ENCODE data around the gene DENND2C.
"Not testable (repeated sequence)": the region's sequence is repeated elsewhere in the genome, so short reads cannot be mapped to it uniquely, and the experiment has no call there.

The DENND2C gene

GRCh38 chr1:114607223-114607622 is 62.6 kb downstream of the DENND2C start:
- no peak for DNase-seq (ENCODE audit: low read depth)

- no peak for DNase-seq (ENCODE audit: low read depth)
These were observed 71.9 kb downstream of the DENND2C start for GRCh38 chr1:114597949-114598348.

- no peak for DNase-seq (ENCODE audit: low read depth)
These were observed 74.2 kb downstream of the DENND2C start for GRCh38 chr1:114595602-114596001.

GRCh38 chr1:114594046-114594445 is 75.8 kb downstream of the DENND2C start:
- no peak for DNase-seq (ENCODE audit: low read depth)

GRCh38 chr1:114589122-114589521 is 80.7 kb downstream of the DENND2C start:
- DNase-seq (ENCODE audit: low read depth), result no peak

GRCh38 chr1:114588196-114588689 is 81.6 kb downstream of the DENND2C start:
- DNase-seq (ENCODE audit: low read depth), result no peak

GRCh38 chr1:114587203-114587991 is 82.5 kb downstream of the DENND2C start:
- DNase-seq (ENCODE audit: low read depth), result no peak

GRCh38 chr1:114586513-114587047 is 83.3 kb downstream of the DENND2C start:
- no peak for DNase-seq (ENCODE audit: low read depth)

GRCh38 chr1:114585231-114585630 is 84.6 kb downstream of the DENND2C start:
- DNase-seq (ENCODE audit: low read depth), result no peak

- peak; percentile 88 for DNase-seq (ENCODE audit: low read depth)
These were observed 88.2 kb downstream of the DENND2C start, which contains the start of gene BCAS2 for GRCh38 chr1:114581335-114582287. BCAS2 (minus strand) TSS chr1:114581615; CDS start chr1:114581591, 24 bp downstream.

GRCh38 chr1:114574365-114574764 is 95.5 kb downstream of the DENND2C start:
- no peak for DNase-seq (ENCODE audit: low read depth)

- DNase-seq (ENCODE audit: low read depth), result no peak
These were observed 105.7 kb downstream of the DENND2C start for GRCh38 chr1:114564141-114564540.

- not testable (repeated sequence) for DNase-seq (ENCODE audit: low read depth)
These were observed 106.8 kb downstream of the DENND2C start for GRCh38 chr1:114562978-114563510.

- DNase-seq (ENCODE audit: low read depth), result no peak
These were observed 108.5 kb downstream of the DENND2C start for GRCh38 chr1:114561333-114561732.

- DNase-seq (ENCODE audit: low read depth), result no peak
These were observed 110.5 kb downstream of the DENND2C start for GRCh38 chr1:114559356-114559755.

GRCh38 chr1:114558544-114558943 is 111.3 kb downstream of the DENND2C start:
- no peak for DNase-seq (ENCODE audit: low read depth)

- no peak for DNase-seq (ENCODE audit: low read depth)
These were observed 115.3 kb downstream of the DENND2C start for GRCh38 chr1:114554577-114554976.

- no peak for DNase-seq (ENCODE audit: low read depth)
These were observed 117.7 kb downstream of the DENND2C start for GRCh38 chr1:114552106-114552639.

GRCh38 chr1:114551400-114551799 is 118.4 kb downstream of the DENND2C start:
- no peak for DNase-seq (ENCODE audit: low read depth)

- DNase-seq (ENCODE audit: low read depth), result no peak
These were observed 119.5 kb downstream of the DENND2C start for GRCh38 chr1:114550336-114550735.

- DNase-seq (ENCODE audit: low read depth), result no peak
These were observed 120.7 kb downstream of the DENND2C start for GRCh38 chr1:114549137-114549536.

- DNase-seq (ENCODE audit: low read depth), result no peak
These were observed 122.8 kb downstream of the DENND2C start for GRCh38 chr1:114547076-114547475.

Data from activated T-cell treated with anti-CD3 and anti-CD28 coated beads for 48 hours (primary cell).